T1000 (cell line): ENCODE measurements around the gene ZNF333.
"Not testable (repeated sequence)": the region's sequence is repeated elsewhere in the genome, so short reads cannot be mapped to it uniquely, and the experiment has no call there.

Experiments used
- DNase-seq: peaks from one replicate; lab custom pipeline; 2025; ENCODE audit warnings: mixed read lengths; lab: John Stamatoyannopoulos, UW

The ZNF333 gene

DNA sequence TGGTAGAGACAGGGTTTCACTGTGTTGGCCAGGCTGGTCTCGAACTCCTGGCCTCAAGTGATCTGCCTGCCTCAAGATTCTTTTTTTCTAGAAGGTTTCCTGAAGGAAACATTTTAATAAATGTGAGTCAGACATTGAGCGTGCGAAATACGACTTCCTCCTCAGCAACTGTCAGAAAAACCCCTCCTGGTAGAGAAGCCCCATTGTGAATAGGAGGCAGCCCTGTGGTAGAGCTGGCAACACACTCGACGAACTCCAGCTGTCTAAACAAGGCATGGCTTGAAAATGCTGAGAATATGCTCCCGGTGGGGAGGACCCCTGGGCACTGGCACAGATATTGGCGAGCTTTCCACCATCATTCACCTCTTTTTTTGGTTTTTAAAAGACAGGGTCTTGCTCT, 9.8 kb downstream of the ZNF333 start:
- no peak for DNase-seq

GRCh38 chr19:14700711-14701375, 11.0 kb downstream of the ZNF333 start:
- no peak for DNase-seq

GRCh38 chr19:14703833-14704232, 14.0 kb downstream of the ZNF333 start:
- DNase-seq: no peak

- DNase-seq: no peak
Measured at GRCh38 chr19:14704450-14704849, 14.6 kb downstream of the ZNF333 start.

DNA sequence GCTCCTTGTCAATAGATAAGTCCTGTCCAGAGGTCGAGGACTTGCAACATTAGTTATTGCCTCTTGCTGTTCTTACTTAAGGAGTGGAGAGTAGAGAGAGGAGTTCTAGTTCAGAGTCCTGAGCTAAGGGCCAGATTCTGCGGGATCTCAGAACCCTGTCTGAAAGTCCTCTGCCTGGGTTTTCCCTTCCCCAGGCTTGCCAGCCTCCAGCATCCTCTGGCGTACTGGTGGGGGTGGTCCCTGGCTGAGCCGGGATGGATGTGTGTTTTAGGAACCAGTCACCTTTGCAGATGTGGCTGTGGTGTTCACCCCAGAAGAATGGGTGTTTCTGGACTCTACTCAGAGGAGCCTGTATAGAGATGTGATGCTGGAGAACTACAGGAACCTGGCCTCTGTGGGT, 26.0 kb downstream of the ZNF333 start:
- DNase-seq: no peak

GRCh38 chr19:14718522-14719116, 28.8 kb downstream of the ZNF333 start:
- no peak for DNase-seq

GRCh38 chr19:14719162-14719561, 29.3 kb downstream of the ZNF333 start:
- DNase-seq: no peak

GRCh38 chr19:14722127-14722526, 32.3 kb downstream of the ZNF333 start:
- no peak for DNase-seq

- DNase-seq: no peak
Measured at GRCh38 chr19:14728595-14728994, 38.7 kb downstream of the ZNF333 start.

GRCh38 chr19:14731200-14731599, 41.4 kb downstream of the ZNF333 start:
- DNase-seq: no peak

GRCh38 chr19:14732510-14732909, 42.7 kb downstream of the ZNF333 start:
- DNase-seq: no peak

DNA sequence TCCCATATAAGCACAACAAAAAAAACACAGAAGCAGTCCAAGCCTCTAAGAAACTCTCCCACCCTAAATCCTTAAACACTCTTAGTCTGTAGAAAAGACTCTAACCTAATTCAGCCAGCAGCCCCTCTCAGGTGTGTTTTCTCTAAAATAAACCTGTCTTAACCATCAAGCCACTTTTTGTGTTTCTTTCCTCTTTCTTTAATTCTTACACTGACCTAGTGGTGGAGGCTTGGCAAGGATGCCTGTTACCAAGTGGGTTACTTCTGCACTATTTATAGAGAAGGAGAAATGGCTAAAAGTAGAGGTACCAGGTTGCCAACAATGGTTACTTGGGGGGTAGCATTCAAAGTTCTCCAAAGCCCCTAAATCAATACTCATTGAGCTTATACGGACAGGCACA, 43.7 kb downstream of the ZNF333 start:
- DNase-seq: no peak

GRCh38 chr19:14735915-14736314, 46.1 kb downstream of the ZNF333 start:
- DNase-seq: no peak

GRCh38 chr19:14746886-14747285, 57.0 kb downstream of the ZNF333 start:
- no peak for DNase-seq

DNA sequence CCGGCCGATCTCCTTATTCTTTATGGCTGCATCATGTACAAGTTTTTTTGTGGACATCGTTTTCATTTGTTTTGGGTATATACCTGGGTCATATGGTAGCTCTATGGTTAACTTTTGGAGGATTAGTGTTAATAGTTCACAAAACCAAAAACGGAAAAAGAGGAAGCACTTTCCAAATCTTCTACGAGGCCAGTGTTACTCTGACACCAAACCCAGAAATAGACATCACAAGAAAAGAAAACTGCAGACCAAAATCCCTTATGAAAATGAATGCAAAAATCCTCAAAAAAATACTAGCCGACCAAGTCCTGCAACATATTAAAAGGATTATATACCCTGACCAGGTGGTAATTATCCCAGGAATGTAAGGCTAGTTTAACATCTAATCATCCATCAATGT, 58.8 kb downstream of the ZNF333 start:
- DNase-seq: no peak

GRCh38 chr19:14758816-14759215, 69.0 kb downstream of the ZNF333 start:
- DNase-seq: no peak

DNA sequence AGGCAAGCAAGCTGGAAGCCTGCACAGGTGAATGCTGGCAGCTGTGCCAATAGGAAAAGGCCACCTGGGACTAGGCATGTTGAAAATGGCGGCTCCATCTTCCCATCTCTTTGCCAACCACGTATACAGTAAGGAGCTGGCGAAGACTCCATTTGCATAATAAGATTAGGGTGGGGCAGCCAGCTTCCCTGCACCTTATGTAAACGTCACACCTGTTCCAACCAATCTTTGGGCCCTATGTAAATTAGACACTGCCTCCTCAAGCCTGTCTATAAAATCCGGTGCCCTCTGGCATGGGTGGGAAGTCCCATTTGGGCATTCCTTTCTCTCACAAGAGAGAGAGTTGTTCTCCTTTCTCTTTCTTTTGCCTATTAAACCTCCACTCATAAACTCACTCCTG, 71.8 kb downstream of the ZNF333 start:
- no peak for DNase-seq

DNA sequence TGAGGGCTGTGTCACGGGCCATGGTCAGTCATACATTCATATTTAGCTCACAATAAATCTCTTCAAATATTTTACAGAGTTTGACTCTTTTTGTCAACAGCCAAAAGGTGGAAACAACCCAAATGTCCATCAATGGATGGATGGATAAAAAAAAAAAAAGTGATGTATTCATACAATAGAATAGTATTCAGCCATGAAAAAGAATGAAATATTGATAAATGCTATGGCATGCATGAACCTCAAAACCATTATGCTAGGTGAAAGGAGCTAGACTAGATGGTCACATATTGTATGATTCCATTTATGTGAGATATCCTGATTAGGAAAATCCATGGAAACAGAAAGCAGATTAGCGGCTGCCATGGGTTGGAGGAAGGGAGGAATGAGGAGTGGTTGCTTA, 72.3 kb downstream of the ZNF333 start:
- no peak for DNase-seq

GRCh38 chr19:14763497-14764145, 73.8 kb downstream of the ZNF333 start:
- DNase-seq: no peak

DNA sequence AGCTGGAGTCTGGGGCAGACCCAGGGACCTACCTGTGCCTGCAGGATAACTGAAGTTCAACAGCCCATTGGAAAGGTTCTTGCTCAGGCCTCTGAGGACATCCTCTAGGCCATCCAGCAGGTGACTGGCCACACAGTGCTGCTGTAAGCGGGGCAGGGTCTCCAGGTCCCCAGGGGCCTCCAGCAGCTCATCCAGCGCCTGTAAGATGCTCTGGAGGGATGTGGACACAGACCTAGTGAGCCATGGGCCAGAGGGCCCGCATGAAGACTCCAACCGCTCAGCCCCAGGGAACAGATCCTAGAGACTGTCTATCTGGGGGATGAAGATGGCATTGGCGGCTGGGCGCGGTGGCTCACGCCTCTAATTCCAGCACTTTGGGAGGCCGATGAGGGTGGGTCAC, 74.6 kb downstream of the ZNF333 start:
- DNase-seq: no peak

GRCh38 chr19:14765403-14765802, 75.6 kb downstream of the ZNF333 start:
- DNase-seq: not testable (repeated sequence)

- not testable (repeated sequence) for DNase-seq
Measured at GRCh38 chr19:14765841-14766240, 76.0 kb downstream of the ZNF333 start.

GRCh38 chr19:14767466-14767971, 77.7 kb downstream of the ZNF333 start:
- DNase-seq: no peak
